HG02981 (cell line): ENCODE results near the gene PGRMC2.
"Not testable (repeated sequence)": the region's sequence is repeated elsewhere in the genome, so short reads cannot be mapped to it uniquely, and the experiment has no call there.

Experiments used
- ATAC-seq: cut with Tn5 transposase; IDR thresholded peaks from one replicate; pipeline ENCODE4 v1.9.1; 2021; ENCODE audit warnings: mild to moderate bottlenecking, moderate library complexity; ENCODE audit not compliant: unreplicated experiment

PGRMC2 gene

DNA sequence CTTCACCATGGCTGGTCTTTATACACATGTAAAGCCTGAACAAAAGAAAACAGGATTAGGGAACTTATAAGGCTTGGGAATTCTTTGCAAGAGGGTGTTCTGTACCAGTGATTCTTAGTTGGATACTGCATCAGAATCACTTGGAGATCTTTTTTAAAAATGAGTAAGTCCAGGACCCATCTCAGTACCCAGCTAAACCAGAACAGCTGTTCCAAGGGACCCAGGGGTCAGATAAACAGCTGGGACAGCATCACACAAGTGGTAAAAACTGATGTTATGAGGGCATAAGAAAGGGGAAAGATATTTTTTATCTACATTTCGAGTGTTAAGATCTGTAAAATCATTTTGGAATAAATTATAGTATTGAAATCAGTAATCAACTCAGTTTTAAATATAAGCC lies 16.1 kb downstream of the PGRMC2 start:
- no peak for ATAC-seq

DNA sequence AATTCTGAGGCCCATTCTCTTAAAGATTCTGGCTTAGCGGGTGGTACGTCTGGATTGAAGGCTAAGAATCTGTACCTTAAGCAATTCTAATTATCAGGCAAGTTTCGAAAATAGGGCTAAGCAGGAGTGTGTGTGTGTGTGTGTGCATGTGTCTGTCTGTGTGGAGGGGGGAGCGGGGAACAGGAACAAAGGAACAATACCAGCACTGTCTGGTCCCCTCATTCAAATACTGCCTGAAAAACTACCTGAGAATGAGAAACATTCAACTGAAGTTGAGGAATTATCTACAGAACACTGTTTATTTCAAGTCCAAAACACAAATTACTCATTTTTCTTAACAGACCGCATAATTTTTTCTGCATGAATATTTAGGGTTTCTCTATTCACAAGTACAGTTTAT lies 18.6 kb downstream of the PGRMC2 start:
- no peak for ATAC-seq

DNA sequence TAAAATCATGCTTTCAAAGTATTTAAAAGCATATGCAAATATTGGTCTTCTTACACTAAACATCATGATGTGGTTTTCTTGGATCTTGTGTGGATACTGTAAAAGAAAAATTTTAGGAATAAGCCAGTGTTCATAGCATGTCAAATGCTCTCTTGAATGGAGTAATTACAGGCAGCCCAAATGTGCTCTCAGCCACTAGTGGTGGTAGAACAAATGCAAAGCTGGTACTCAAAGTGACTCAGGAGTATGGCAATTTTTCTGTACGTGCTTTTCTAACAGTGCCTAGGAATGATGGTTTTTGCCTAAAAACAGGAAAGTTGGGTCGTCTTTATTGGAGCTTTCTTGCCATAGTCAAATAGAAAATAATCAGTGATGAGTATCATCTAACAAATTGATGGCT lies 19.9 kb downstream of the PGRMC2 start:
- no peak for ATAC-seq

DNA sequence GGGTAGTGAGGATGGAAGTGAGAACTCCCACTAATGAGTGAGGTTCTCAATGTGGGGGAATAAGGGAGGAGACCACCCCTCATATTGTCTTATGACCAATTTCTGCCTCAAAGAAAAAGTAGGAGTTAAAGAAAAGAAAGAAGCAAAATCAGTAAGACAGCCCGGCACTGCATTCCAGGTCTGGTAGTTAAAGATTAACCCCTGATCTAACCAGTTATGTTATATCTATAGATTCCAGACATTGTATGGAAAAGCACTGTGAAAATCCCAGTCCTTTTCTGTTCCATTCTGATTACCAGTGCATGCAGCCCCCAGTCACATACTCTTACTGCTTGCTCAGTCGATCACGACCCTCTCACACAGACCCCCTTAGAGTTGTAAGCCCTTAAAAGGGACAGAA lies 20.4 kb downstream of the PGRMC2 start:
- not testable (repeated sequence) for ATAC-seq

DNA sequence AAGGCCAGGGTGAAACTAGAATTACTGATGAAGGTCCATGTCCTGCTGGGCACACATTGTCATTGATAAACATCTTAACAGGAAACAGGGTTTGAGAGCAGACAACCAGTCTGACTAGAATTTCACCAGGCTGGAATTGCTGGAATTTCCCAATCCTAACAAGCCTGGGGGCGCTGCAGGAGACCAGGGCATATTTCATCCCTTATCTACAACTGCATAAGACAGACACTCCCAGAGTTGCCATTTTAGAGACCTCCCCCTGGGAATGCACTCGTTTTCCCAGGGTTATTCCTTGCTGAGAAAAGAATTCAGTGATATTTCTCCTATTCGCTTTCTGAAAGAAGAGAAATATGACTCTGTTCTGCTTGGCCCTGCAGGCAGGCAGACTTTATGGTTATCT lies 22.1 kb downstream of the PGRMC2 start:
- ATAC-seq, result not testable (repeated sequence)

DNA sequence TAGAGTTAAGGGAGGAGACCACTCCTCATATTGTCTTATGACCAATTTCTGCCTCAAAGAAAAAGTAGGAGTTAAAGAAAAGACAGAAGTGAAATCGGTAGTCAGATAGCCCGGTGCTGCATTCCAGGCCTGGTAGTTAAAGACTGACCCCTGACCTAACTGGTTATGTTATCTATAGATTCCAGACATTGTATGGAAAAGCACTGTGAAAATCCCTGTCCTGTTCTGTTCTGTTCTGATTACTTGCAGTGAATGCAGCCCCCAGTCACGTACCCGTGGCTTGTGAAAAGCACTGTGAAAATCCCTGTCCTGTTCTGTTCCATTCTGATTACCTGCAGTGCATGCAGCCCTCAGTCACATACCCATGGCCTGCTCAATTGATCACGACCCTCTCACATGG lies 27.7 kb downstream of the PGRMC2 start:
- ATAC-seq, result not testable (repeated sequence)

DNA sequence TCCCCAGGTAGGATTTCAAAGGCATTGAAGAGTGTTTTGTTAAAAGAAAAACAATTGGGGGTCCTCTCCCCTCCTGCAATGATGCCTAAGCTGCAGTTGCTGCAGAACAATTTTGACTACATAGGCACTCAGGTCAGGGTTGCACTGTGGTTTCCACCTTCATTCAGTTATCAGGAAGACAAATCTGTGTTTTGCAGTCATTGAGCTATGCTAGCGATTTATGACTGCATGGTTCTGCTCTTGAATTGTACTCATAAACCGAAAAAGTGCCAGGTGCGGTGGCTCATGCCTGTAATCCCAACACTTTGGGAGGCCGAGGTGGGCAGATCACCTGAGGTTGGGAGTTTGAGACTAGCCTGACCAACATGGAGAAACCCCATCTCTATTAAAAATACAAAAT lies 29.4 kb downstream of the PGRMC2 start:
- ATAC-seq, result not testable (repeated sequence)

GRCh38 chr4:128256539-128256938 lies 31.1 kb downstream of the PGRMC2 start:
- ATAC-seq, result no peak

GRCh38 chr4:128255906-128256305 lies 31.7 kb downstream of the PGRMC2 start:
- ATAC-seq, result no peak

DNA sequence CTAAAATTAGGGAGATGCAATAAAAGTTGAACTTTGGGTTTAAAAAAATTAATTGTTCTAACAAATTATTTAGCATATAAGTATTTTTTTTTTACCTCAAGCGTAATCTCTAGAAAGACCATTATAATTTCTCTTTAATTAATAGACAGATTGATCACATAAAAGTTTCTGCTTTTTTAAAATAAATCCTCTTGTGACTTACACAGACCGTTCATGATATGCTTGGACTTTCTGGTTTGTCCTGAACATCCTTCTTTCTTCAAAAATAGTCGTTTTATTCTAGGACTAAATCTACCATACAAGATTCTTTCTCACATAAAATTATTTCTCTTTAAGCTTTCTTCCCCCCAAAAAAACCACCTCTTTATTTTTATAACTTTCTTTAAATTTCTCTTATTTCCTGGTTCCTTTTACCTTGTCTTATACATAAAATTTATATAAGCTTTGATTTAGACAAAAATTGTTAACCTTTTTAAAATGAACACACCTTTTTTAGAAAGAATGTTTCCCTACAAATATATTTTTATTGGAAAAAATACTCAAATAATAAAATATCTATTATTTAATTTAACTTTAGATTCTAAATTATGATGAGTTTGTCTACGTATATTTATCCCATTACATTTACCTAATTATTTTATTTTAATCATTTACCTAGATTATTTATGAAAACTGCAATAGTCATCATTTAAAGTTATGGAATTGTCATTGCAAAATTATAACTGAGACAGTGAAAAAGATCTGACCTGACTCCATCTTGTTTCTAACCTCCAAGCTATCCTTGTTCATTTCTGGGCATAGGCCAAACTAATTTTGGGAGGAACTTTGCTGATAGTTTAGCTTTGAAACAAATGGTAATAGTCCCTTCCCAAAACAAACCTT lies 37.6 kb downstream of the PGRMC2 start:
- ATAC-seq, result no peak

GRCh38 chr4:128247906-128248305 lies 39.7 kb downstream of the PGRMC2 start:
- no peak for ATAC-seq

DNA sequence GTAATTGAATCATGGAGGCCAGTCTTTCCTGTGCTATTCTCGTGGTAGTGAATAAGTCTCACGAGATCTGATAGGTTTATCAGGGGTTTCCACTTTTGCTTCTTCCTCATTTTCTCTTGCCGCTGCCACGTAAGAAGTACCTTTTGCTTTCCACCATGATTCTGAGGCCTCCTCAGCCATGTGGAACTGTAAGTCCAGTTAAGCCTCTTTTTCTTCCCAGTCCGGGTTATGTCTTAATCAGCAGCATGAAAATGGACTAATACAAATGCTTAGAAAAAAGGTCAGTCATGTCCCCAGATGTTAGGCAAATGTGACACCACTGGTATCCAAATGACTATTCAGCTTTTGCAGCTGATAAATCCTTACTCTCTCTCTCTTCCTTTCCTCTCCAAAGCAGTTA lies 42.2 kb downstream of the PGRMC2 start:
- ATAC-seq, result not testable (repeated sequence)

- no peak for ATAC-seq
Measured at GRCh38 chr4:128244379-128244778, 43.2 kb downstream of the PGRMC2 start.

DNA sequence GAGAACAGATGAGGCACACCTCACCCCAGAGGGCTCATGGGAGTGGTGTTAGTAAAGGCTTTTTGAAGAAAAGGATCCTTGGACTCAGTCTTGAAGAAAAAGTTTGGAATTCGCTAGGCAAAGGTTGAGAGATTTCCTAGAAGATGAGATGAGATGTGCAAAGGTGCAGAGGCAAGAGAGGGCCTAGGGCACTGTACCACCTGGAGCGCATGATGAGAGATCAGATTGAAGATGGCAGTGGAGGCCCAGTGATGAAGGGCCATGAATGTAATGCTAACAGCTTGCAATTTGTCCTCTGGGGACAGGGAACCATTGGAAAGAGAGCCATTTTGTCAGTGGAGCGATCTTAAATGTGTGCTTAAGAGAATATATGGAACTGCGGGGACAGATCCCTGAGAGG lies 45.0 kb downstream of the PGRMC2 start:
- ATAC-seq, result no peak

DNA sequence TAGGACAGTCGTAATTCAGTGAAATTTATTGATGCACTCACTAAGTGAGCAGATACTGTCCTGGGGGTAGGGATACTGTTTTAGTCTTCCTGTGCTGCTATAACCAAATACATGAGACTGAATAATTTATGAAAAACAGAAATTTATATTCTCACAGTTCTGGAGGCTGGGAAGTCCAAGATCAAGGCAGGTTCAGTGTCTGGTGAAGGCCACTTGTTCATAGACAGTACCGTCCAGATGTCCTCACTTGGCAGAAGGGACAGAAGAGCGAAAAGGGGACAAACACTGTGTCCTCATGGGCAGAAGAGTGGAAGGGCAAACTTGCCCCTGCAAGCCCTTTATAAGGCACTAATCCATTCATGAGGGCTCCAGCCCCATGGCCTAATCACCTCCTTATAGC lies 45.6 kb downstream of the PGRMC2 start:
- ATAC-seq, result no peak

GRCh38 chr4:128241425-128241913 lies 46.1 kb downstream of the PGRMC2 start:
- no peak for ATAC-seq

DNA sequence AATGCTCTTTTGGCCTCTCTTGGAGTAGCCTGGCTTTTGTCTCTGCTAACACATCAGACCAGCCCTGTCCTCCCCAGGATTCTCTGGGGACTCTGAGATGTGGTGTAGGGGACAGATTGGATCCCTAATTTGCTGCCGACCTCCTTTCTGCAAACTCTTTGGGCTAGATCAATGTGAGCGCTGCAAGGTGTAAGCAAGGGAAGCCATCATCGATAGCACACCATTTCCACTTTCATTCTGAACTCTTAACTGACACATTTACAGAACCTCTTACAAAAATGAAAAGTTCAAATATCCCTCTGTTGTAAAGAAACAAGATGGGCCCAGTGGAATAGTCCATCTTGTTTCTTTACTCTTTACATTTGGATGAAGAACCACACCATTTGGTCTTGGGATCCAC lies 46.6 kb downstream of the PGRMC2 start:
- ATAC-seq, result no peak

GRCh38 chr4:128234836-128235235 lies 52.8 kb downstream of the PGRMC2 start:
- ATAC-seq, result no peak

GRCh38 chr4:128232719-128233118 lies 54.9 kb downstream of the PGRMC2 start:
- no peak for ATAC-seq

DNA sequence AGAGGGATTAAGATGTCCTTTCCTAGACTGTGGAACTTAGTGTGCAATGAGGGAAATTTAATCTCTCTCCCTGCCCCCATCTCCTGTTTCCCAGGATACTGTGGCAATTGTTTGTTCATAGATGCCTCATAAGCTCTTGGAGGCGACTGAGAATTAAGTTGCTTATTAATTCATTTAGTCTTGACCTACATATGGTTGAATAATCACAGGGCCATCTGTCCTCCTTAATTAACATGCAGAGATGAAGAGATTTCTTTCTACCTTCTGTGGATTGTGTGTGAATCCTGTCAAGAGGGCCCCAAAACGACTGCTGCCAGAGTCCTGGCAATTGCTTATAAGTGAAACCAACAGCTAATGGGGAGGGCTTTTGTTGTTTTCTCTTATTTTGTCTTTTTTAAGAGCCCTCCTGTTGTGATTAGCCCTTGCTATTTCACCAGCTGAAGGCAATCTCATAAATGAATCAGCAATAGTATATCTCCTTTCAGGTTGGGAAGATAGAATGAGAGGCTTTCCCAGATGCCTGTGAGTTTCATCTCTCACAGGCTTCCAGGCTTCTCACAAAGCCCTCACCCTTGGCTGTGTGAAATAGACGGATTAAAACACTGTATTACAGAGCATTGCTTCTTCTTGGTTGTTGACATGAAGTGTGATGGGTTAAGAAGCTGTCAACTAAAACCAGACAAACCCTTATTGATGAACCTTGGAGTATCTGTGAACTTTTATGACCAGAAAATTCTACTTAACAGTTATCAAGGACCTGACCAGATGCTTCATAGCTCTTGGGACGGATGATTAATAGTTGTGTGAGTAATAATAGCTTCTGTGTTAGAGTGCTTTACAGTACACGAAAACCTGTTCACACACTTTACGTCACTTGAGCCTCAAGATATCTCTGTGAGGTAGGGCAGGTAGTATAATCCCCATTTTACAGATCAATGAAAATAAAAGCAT lies 58.5 kb downstream of the PGRMC2 start:
- ATAC-seq, result no peak

- no peak for ATAC-seq
Measured at GRCh38 chr4:128227991-128228571, 59.5 kb downstream of the PGRMC2 start.
